HEK293T (cell line): Measurements from ENCODE around the gene SMKR1.

Experiments used
- CTCF ChIA-PET: fragments of 350-600 bp; formaldehyde crosslinking; extraction: SDS; loops from one replicate; lab custom pipeline; 2021; ENCODE audit warnings: antibody characterized with exemption, inconsistent platforms; lab: Yijun Ruan, JAX
- POLR2A ChIA-PET: fragments of 350-600 bp; formaldehyde crosslinking; extraction: SDS; loops from one replicate; lab custom pipeline; 2020; ENCODE audit warnings: antibody characterized with exemption, inconsistent platforms; lab: Yijun Ruan, JAX
- DNase-seq: peaks from one replicate; pipeline ENCODE4 v3.0.0; 2012; ENCODE audit warnings: mixed read lengths; ENCODE audit errors: extremely low spot score
- ARNT ChIP-seq: fragments of 450-650 bp; IDR thresholded peaks from 2 replicates; pipeline ENCODE4 v1.6.1; 2017; ENCODE audit warnings: mild to moderate bottlenecking
- BHLHE40 ChIP-seq: fragments of 450-650 bp; IDR thresholded peaks from 2 replicates; pipeline ENCODE4 v1.6.1; 2016; ENCODE audit warnings: mild to moderate bottlenecking, moderate library complexity, borderline replicate concordance
- CTBP1 ChIP-seq: fragments of 450-650 bp; IDR thresholded peaks from 2 replicates; pipeline ENCODE4 v1.6.1; 2016; ENCODE audit warnings: borderline replicate concordance
- ELF4 ChIP-seq: fragments of 450-650 bp; IDR thresholded peaks from 2 replicates; pipeline ENCODE4 v1.6.1; 2017; ENCODE audit warnings: antibody characterized with exemption
- FOXA1 ChIP-seq: fragments of 450-650 bp; IDR thresholded peaks from 2 replicates; pipeline ENCODE4 v1.6.1; 2016; ENCODE audit warnings: mild to moderate bottlenecking
- FOXK2 ChIP-seq: fragments of 450-650 bp; IDR thresholded peaks from 2 replicates; pipeline ENCODE4 v1.6.1; 2016; ENCODE audit warnings: mild to moderate bottlenecking
- FOXM1 ChIP-seq: fragments of 450-650 bp; IDR thresholded peaks from 2 replicates; pipeline ENCODE4 v1.6.1; 2017; ENCODE audit warnings: mild to moderate bottlenecking, borderline replicate concordance
- HDGF ChIP-seq: fragments of 450-650 bp; IDR thresholded peaks from 2 replicates; pipeline ENCODE4 v1.6.1; 2017; ENCODE audit warnings: antibody characterized with exemption, borderline replicate concordance
- L3MBTL2 ChIP-seq: fragments of 450-650 bp; conservative IDR thresholded peaks from 2 replicates; pipeline ENCODE4 v1.6.1; 2016; ENCODE audit warnings: mild to moderate bottlenecking
- LEF1 ChIP-seq: fragments of 450-650 bp; IDR thresholded peaks from 2 replicates; pipeline ENCODE4 v1.6.1; 2017; ENCODE audit warnings: mild to moderate bottlenecking, borderline replicate concordance
- NFRKB ChIP-seq: fragments of 450-650 bp; IDR thresholded peaks from 2 replicates; pipeline ENCODE4 v1.6.1; 2016; ENCODE audit warnings: mild to moderate bottlenecking, moderate library complexity
- SP1 ChIP-seq: fragments of 450-650 bp; IDR thresholded peaks from 2 replicates; pipeline ENCODE4 v1.6.1; 2017
- SUZ12 ChIP-seq: fragments of 450-650 bp; IDR thresholded peaks from 2 replicates; pipeline ENCODE4 v1.6.1; 2016; ENCODE audit warnings: mild to moderate bottlenecking
- TARDBP ChIP-seq: fragments of 450-650 bp; IDR thresholded peaks from 2 replicates; pipeline ENCODE4 v1.6.1; 2016
- ZNF384 ChIP-seq: fragments of 450-650 bp; IDR thresholded peaks from 2 replicates; pipeline ENCODE4 v1.6.1; 2016
- TF ChIP-seq, protein P1 (sequence below): fragments of 450-650 bp; IDR thresholded peaks from 2 replicates; pipeline ENCODE4 v1.6.1; 2016

SMKR1 gene

DNA sequence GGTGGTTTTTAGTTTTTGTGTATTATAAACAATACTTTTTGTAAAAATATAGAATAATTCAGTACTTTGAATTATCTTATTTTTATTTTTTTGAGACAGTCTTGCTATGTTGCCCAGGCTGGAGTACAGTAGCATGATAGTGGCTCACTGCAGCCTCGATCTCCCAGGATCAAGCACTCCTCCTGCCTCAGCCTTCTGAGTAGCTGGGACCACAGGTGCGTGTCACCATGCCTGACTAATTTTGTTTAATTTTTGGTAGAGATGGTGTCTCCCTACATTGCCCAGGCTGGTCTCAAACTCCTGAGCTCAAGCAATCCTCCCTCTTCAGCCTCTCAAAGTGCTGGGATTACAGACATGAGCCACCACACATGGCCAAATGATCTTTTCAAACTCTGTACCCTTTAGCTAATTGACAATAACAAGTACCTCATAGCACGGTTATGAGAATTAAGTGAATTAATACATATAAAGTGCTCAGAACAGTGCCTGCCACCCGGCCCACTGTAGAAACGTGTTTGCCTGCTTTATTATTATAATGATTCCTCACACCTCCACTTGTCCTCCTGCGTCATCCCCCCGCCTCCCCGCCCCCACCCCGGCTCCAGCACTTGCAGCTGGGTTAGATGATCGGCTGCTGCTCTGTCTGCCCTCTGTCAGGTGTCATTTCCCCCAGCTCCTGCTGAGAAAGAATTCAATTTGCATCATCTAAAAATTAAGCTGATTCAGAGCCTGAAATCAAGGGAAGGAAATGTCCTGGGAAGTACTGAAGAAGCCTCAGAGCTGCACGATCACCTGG is 55.6 kb downstream of the SMKR1 start:
- ChIA-PET POLR2A (no interaction called here), CTCF (interaction anchor here (0.6 kb wide), 1 partner anchor 40 kb away, joined by 3 read pairs; no protein-coding TSS in a partner anchor)
- DNase-seq = no peak
- no peak for TF ChIP-seq SP1
- no peak for TF ChIP-seq HDGF
- TF ChIP-seq LEF1 = no peak
- no peak for TF ChIP-seq CTBP1
- no peak for TF ChIP-seq ARNT
- TF ChIP-seq FOXK2 = no peak
- no peak for TF ChIP-seq ZNF384
- TF ChIP-seq FOXM1 = no peak
- no peak for TF ChIP-seq L3MBTL2
- no peak for TF ChIP-seq ELF4
- TF ChIP-seq BHLHE40 = no peak
- no peak for TF ChIP-seq SUZ12
- TF ChIP-seq FOXA1 = no peak
- TF ChIP-seq, protein P1, sequence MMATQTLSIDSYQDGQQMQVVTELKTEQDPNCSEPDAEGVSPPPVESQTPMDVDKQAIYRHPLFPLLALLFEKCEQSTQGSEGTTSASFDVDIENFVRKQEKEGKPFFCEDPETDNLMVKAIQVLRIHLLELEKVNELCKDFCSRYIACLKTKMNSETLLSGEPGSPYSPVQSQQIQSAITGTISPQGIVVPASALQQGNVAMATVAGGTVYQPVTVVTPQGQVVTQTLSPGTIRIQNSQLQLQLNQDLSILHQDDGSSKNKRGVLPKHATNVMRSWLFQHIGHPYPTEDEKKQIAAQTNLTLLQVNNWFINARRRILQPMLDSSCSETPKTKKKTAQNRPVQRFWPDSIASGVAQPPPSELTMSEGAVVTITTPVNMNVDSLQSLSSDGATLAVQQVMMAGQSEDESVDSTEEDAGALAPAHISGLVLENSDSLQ = no peak
- TF ChIP-seq NFRKB = no peak
- no peak for TF ChIP-seq TARDBP

DNA sequence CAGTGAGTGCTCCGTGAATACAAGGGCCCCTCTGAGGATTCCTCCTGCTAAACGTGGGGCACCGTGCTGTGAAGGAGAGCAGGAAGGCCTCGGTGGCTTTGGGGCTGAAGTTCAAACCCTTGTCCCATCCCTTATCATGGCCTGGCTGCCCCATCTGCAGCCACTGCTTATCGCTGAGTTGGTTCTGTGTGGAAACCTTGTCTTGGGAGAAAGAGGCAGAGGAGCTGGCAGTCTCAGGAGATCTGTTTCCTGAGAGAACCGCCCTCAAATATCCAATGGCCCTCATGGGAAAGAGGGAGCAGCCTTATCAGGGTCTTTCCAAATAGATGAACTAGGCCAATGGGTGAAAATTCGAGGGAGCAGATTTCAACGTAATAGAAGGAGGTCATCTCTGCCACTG is 57.2 kb downstream of the SMKR1 start:
- DNase-seq = no peak
- ChIA-PET CTCF (no interaction called here), POLR2A (no interaction called here)
- no peak for TF ChIP-seq TARDBP
- TF ChIP-seq ZNF384 = no peak
- TF ChIP-seq FOXA1 = no peak
- TF ChIP-seq LEF1 = no peak
- TF ChIP-seq HDGF = no peak
- no peak for TF ChIP-seq SP1
- no peak for TF ChIP-seq FOXK2
- TF ChIP-seq FOXM1 = no peak
- TF ChIP-seq, protein P1 = no peak
- no peak for TF ChIP-seq NFRKB
- no peak for TF ChIP-seq CTBP1
- no peak for TF ChIP-seq ARNT
- no peak for TF ChIP-seq BHLHE40
- TF ChIP-seq ELF4 = no peak
- no peak for TF ChIP-seq L3MBTL2
- no peak for TF ChIP-seq SUZ12

DNA sequence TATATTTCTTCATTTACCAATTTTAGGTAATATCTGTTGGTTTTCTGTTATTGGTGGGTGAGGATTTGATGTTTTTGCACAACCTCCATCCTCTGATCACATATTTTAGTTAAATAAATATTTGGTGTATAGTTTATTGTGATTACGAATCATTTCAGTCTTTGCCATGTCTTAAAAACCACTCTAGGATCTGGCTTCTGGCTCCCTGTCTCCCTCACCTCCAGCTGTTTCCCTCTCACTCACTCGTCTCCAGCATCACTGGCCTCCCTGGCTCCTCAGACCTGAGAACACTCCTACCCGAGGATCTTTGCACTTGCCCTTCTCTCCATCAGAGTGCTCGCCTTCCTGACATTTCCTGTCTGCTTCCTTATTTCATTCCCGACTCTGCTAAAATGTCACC is 58.5 kb downstream of the SMKR1 start:
- CTCF ChIA-PET = no interaction called here
- no peak for DNase-seq
- TF ChIP-seq TARDBP = no peak
- TF ChIP-seq FOXK2 = no peak
- TF ChIP-seq SP1 = no peak
- TF ChIP-seq ELF4 = no peak
- TF ChIP-seq NFRKB = no peak
- TF ChIP-seq SUZ12 = no peak
- TF ChIP-seq FOXA1 = no peak
- no peak for TF ChIP-seq HDGF
- POLR2A ChIA-PET = no interaction called here

DNA sequence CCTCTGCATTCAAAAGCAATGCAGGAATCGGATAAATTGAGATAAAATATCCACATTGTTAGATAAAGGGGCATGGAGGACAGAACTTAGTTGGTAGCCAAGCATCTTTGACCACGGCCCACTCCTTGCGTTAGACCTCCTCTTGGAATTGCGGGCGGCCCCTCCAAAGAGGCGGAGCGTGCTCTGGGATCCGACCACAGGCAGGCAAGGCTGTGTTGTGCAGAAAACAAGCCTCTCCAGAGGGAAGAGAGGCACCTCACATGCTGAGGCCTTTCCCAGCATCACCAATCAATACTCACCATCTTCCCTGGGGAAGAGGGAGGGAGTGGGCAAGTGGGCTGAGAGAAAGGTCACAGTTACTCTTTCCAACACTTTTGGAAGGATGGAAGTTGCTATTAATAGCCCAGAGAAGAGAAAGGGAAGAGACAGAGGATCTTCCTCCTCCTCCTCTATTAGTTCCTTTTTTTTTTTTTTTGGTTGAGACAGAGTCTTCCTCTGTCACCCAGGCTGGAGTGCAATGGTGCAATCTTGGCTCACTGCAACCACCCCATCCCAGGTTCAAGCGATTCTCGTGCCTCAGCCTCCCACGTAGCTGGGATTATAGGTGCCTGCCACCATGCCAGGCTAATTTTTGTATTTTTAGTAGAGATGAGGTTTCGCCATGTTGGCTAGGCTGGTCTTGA is 59.5 kb downstream of the SMKR1 start:
- CTCF ChIA-PET = no interaction called here

More for the DNA sequence above, 59.5 kb downstream of the SMKR1 start:
- POLR2A ChIA-PET = no interaction called here
- TF ChIP-seq BHLHE40 (no peak), TARDBP (no peak), LEF1 (no peak), HDGF (no peak), SUZ12 (no peak), ZNF384 (no peak), ARNT (no peak), NFRKB (no peak), FOXK2 (no peak), FOXM1 (no peak), L3MBTL2 (no peak), FOXA1 (no peak), SP1 (no peak)
- TF ChIP-seq, protein P1 = no peak
- no peak for DNase-seq
